Ishikawa (cell line): ENCODE measurements around the gene TRIM56.

ENCODE experiments used
- CEBPB ChIP-seq: IDR thresholded peaks from 2 replicates; pipeline ENCODE4 v1.6.1; 2012
- CREB1 ChIP-seq: IDR thresholded peaks from 2 replicates; pipeline ENCODE4 v1.6.1; 2012; ENCODE audit warnings: low read depth
- EGR1 ChIP-seq: IDR thresholded peaks from 2 replicates; pipeline ENCODE4 v1.6.1; 2012
- EP300 ChIP-seq: IDR thresholded peaks from 2 replicates; pipeline ENCODE4 v1.6.1; 2012; ENCODE audit warnings: borderline replicate concordance
- FOXM1 ChIP-seq: IDR thresholded peaks from 2 replicates; pipeline ENCODE4 v1.6.1; 2012; ENCODE audit warnings: low read depth, borderline replicate concordance
- NFIC ChIP-seq: IDR thresholded peaks from 2 replicates; pipeline ENCODE4 v1.6.1; 2012
- RAD21 ChIP-seq: IDR thresholded peaks from 2 replicates; pipeline ENCODE4 v1.6.1; 2012; ENCODE audit warnings: low read depth
- TAF1 ChIP-seq: IDR thresholded peaks from 2 replicates; pipeline ENCODE4 v1.6.1; 2012; ENCODE audit warnings: low read depth, mild to moderate bottlenecking
- TCF12 ChIP-seq: IDR thresholded peaks from 2 replicates; pipeline ENCODE4 v1.6.1; 2012; ENCODE audit warnings: low read depth
- TEAD4 ChIP-seq: IDR thresholded peaks from 2 replicates; pipeline ENCODE4 v1.6.1; 2012
- YY1 ChIP-seq: IDR thresholded peaks from 2 replicates; pipeline ENCODE4 v1.6.1; 2012; ENCODE audit warnings: low read depth
- ZBTB7A ChIP-seq: IDR thresholded peaks from 2 replicates; pipeline ENCODE4 v1.6.1; 2012; ENCODE audit warnings: low read depth
- TF ChIP-seq, protein P1 (sequence below): IDR thresholded peaks from 2 replicates; pipeline ENCODE4 v1.6.1; 2012; ENCODE audit warnings: low read depth, mild to moderate bottlenecking
- TF ChIP-seq, protein P2 (sequence below): IDR thresholded peaks from 2 replicates; pipeline ENCODE4 v1.6.1; 2012
- TF ChIP-seq, protein P3 (sequence below): IDR thresholded peaks from 2 replicates; pipeline ENCODE4 v1.6.1; 2012

TRIM56 gene

DNA sequence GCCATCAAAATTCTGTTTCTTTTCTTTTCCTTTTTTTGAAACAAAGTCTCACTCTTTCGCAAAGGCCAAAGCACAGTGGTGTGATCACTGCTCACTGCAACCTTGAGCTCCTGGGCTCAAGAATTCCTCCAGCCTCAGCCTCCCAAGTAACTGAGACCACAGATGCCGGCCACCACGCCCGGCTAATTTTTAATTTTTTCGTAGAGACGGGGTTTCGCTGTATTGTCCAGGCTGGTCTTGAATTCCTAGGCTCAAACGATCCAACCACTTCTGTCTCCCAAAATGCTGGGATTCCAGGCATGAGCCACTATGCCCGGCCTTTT lies 25.7 kb upstream of the TRIM56 start:
- TF ChIP-seq EGR1 (no peak), YY1 (no peak), FOXM1 (no peak), CEBPB (no peak), TAF1 (no peak), TCF12 (no peak), ZBTB7A (no peak), TEAD4 (no peak), EP300 (no peak), CREB1 (no peak)
- TF ChIP-seq, protein P1, sequence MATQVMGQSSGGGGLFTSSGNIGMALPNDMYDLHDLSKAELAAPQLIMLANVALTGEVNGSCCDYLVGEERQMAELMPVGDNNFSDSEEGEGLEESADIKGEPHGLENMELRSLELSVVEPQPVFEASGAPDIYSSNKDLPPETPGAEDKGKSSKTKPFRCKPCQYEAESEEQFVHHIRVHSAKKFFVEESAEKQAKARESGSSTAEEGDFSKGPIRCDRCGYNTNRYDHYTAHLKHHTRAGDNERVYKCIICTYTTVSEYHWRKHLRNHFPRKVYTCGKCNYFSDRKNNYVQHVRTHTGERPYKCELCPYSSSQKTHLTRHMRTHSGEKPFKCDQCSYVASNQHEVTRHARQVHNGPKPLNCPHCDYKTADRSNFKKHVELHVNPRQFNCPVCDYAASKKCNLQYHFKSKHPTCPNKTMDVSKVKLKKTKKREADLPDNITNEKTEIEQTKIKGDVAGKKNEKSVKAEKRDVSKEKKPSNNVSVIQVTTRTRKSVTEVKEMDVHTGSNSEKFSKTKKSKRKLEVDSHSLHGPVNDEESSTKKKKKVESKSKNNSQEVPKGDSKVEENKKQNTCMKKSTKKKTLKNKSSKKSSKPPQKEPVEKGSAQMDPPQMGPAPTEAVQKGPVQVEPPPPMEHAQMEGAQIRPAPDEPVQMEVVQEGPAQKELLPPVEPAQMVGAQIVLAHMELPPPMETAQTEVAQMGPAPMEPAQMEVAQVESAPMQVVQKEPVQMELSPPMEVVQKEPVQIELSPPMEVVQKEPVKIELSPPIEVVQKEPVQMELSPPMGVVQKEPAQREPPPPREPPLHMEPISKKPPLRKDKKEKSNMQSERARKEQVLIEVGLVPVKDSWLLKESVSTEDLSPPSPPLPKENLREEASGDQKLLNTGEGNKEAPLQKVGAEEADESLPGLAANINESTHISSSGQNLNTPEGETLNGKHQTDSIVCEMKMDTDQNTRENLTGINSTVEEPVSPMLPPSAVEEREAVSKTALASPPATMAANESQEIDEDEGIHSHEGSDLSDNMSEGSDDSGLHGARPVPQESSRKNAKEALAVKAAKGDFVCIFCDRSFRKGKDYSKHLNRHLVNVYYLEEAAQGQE = no peak
- TF ChIP-seq, protein P2, sequence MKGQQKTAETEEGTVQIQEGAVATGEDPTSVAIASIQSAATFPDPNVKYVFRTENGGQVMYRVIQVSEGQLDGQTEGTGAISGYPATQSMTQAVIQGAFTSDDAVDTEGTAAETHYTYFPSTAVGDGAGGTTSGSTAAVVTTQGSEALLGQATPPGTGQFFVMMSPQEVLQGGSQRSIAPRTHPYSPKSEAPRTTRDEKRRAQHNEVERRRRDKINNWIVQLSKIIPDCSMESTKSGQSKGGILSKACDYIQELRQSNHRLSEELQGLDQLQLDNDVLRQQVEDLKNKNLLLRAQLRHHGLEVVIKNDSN = no peak
- TF ChIP-seq, protein P3, sequence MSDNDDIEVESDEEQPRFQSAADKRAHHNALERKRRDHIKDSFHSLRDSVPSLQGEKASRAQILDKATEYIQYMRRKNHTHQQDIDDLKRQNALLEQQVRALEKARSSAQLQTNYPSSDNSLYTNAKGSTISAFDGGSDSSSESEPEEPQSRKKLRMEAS = no peak

DNA sequence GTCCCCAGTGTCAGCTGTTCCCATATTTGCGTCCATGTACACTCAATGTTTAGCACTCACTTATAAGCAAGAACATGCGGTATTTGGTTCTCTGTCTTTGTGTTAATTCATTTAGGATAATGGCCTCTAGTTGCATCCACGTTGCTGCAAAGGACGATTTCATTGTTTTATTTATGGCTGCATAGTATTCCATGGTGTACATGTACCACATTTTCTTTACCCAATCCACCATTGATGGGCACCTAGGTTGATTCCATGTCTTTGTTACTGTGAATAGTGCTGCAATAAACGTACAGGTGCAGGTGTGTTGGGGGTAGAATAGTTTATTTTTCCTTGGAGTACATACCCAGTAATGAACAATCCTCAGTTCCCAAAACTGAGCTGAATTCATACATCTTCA lies 24.3 kb upstream of the TRIM56 start:
- TF ChIP-seq CEBPB (no peak), EP300 (no peak), YY1 (no peak), CREB1 (no peak), NFIC (no peak), TAF1 (no peak), ZBTB7A (no peak), RAD21 (no peak), FOXM1 (no peak)
- TF ChIP-seq, protein P3 = no peak

DNA sequence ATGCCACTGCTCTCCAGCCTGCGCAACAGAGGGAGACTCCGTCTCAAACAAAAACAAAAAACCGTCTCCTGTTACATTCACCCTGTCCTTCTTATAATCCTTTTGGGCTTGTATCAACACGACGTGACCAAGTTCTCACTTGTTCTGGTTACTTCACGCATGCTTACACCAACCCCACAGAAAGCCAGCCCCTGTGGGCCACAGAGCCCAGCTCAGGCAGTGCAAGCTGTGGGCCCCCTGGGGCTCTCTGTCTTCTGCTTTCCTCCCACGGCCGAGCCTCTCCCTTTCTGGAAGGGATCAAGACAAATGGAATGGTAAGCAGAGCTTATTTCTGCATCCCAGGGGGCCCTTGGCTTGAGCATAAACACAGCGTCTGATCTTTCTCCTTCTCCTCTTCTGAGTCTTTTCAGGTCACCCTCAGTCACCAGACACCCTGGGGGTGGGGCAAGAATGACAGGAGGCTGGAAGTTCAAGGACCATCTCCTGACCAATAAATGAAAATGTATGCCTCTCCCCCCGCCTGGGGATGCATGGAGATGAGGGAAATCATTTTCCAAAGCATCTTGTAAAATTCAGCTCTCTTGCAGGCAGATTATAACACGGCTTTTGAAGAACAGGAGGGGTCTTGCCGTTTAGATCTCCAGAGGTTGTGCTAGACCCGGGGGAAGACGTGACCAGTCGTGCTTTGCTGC lies 19.0 kb upstream of the TRIM56 start:
- no peak for TF ChIP-seq RAD21
- no peak for TF ChIP-seq CEBPB
- TF ChIP-seq FOXM1 = no peak
- TF ChIP-seq CREB1 = no peak
- no peak for TF ChIP-seq TCF12
- TF ChIP-seq, protein P3 = no peak
- TF ChIP-seq NFIC = no peak
- TF ChIP-seq, protein P2 = no peak

DNA sequence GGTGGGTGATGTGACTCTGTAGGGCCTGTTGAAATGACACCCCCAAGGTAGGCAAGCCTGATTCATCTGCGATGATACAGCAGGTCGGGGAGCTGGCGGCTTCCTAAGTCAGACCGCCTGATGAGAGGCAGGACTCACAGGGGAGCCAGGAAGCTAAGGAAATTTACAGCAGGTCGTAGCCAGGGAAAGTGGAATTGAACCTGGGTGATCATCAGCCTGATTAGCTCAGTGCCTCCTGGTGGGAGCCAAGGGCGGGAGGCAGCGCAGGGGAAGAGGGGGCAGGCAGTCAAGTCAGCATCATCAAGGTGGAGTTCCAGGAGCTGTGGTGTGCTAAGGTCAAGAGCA lies 18.5 kb upstream of the TRIM56 start:
- no peak for TF ChIP-seq EP300
- TF ChIP-seq, protein P1 = no peak
- TF ChIP-seq CEBPB = no peak
- TF ChIP-seq ZBTB7A = no peak
- TF ChIP-seq CREB1 = no peak
- TF ChIP-seq TAF1 = no peak
- no peak for TF ChIP-seq NFIC
- TF ChIP-seq, protein P3 = no peak
- TF ChIP-seq RAD21 = no peak
- no peak for TF ChIP-seq YY1
- TF ChIP-seq, protein P2 = no peak
- TF ChIP-seq EGR1 = no peak
- no peak for TF ChIP-seq TCF12
- no peak for TF ChIP-seq FOXM1
- no peak for TF ChIP-seq TEAD4

DNA sequence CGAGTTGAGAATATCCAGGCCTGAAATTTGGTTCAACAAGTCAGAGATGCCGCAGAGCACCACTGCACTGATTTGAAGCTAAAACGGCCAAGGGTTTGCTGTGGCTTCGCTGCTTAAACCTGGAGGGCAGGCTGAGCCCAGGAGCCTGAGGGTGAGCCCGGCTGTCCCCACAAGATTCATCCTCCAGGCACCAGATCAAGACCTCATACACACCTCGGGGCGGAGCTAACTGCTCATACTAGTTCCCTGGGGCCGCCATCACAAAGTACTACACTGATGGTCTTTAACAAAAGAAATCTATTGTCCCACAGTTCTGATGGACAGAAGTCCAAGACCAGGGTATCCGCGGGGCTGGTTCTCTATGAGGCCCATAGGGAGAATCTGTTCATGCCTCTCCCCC lies 16.9 kb upstream of the TRIM56 start:
- TF ChIP-seq ZBTB7A (no peak), EGR1 (no peak), EP300 (no peak), TAF1 (no peak), FOXM1 (no peak), YY1 (no peak), CREB1 (no peak), TEAD4 (no peak), NFIC (no peak), CEBPB (no peak), RAD21 (no peak), TCF12 (no peak)
- TF ChIP-seq, protein P3 = no peak
- TF ChIP-seq, protein P2 = no peak
- TF ChIP-seq, protein P1 = no peak
